Measurements from ENCODE around the gene ADORA1. TPM values are rescaled to one million over a fixed set of nuclear protein-coding genes. Genes with fewer than 3 reads are reported as not detected.

ADORA1 gene
- total RNA-seq, 1 donor from 2014 or later = 4.1 TPM

DNA sequence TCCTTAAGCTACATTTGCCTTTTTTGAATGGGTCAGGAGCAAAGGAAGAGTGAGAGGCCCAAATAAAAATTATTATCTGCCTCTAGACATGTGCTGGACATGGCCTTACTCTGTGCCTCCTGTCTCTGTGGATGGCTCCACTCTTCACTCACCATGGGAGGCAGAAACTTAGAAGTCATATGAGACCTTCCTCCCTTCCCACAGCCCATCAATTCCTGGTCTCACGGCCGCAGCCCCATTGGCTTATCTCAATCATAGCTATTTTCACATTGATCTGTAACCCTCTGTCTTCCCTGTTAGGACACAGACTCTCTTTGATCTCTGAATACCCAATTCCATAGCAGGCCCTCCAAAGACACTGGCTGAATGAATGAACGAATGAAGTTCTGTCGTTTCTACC lies 14.2 kb upstream of the ADORA1 start:
- H3K36me3 ChIP-seq = no peaks in the 10 kb centered on the region
- H3K27me3 ChIP-seq = peaks cover 20% of the 10 kb centered on the region
- TF ChIP-seq, protein P1, sequence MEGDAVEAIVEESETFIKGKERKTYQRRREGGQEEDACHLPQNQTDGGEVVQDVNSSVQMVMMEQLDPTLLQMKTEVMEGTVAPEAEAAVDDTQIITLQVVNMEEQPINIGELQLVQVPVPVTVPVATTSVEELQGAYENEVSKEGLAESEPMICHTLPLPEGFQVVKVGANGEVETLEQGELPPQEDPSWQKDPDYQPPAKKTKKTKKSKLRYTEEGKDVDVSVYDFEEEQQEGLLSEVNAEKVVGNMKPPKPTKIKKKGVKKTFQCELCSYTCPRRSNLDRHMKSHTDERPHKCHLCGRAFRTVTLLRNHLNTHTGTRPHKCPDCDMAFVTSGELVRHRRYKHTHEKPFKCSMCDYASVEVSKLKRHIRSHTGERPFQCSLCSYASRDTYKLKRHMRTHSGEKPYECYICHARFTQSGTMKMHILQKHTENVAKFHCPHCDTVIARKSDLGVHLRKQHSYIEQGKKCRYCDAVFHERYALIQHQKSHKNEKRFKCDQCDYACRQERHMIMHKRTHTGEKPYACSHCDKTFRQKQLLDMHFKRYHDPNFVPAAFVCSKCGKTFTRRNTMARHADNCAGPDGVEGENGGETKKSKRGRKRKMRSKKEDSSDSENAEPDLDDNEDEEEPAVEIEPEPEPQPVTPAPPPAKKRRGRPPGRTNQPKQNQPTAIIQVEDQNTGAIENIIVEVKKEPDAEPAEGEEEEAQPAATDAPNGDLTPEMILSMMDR (IDR thresholded peaks at IDR 0.05) = no peak
- no peak overlapping the region for H3K4me3 ChIP-seq
- no peak for DNase-seq
- H3K4me1 ChIP-seq = no peaks in the 10 kb centered on the region
- ATAC-seq = no peak
- H3K9me3 ChIP-seq = no peaks in the 10 kb centered on the region
- intact Hi-C loops (cut with DNase I) = no loop called here
- H3K27ac ChIP-seq = no peak overlapping the region

DNA sequence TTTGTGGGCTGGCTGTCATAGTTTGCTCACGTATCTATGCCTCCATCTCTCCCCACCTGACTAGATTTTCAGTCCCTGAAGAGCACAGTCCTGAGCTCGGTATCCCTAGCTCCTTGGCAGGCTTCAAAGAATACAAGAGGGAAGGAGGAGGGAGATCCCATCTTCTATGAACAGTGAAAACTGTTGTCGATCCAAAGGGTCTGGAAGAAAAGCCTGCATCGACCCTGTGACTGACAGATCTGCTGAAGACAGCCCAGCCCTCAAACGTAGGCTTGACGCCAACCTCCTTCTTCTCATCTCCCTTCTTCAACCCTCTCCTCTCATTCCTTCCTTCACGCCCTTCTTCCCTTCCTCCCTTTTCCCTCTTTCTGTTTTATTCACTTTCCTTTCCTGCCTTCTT lies 13.3 kb upstream of the ADORA1 start:
- no peak for DNase-seq
- Histone ChIP-seq H3K27ac (no peak overlapping the region), H3K36me3 (no peaks in the 10 kb centered on the region), H3K4me1 (no peaks in the 10 kb centered on the region), H3K9me3 (no peaks in the 10 kb centered on the region), H3K27me3 (peaks cover 29% of the 10 kb centered on the region), H3K4me3 (no peak overlapping the region)
- TF ChIP-seq, protein P1 (IDR thresholded peaks at IDR 0.05) = no peak
- no peak for ATAC-seq
- intact Hi-C loops (cut with DNase I) = no loop called here

DNA sequence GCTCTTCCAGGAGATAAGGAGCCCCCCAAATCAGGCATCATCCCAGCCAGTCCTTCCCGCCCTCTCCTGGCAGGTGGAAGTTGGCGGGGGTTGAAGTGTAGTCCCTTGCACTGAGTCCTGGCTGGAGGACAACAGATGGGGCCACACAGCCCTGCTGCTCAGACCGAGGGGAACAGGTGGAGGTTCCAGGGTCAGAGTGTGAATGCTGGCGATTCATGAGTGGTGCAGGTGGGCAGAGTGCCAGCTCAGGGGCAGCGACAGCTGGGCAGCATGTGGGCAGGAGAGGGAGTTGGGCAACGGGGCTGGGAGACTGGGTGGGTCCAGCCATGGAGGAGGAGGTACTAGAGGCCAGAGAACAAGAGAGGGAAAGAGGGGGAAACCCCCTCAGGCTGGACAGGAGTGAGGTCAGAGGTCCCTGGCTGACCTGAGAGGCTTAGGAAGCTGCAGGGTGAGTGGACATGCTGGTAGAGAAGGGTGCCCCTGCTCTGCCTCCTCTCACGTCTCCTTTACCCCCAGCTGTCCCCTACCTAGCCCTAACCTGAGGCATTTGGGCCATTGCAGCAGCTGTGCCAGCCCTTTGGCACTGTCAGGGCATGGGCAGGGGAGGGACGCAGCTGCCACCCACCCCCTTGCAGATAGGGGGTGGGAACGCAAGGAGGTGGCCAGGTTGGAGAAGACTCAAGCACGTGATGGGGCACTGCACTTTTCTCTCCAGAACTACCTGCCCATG lies 11.3 kb upstream of the ADORA1 start:
- TF ChIP-seq, protein P1 (IDR thresholded peaks at IDR 0.05) = no peak
- peaks cover 48% of the 10 kb centered on the region for H3K27me3 ChIP-seq
- ATAC-seq (no peak), DNase-seq (no peak)
- no peaks in the 10 kb centered on the region for H3K36me3 ChIP-seq
- H3K27ac ChIP-seq = no peak overlapping the region
- H3K9me3 ChIP-seq = no peaks in the 10 kb centered on the region
- H3K4me3 ChIP-seq = no peak overlapping the region
- no peaks in the 10 kb centered on the region for H3K4me1 ChIP-seq
- intact Hi-C loops (cut with DNase I) = no loop called here

DNA sequence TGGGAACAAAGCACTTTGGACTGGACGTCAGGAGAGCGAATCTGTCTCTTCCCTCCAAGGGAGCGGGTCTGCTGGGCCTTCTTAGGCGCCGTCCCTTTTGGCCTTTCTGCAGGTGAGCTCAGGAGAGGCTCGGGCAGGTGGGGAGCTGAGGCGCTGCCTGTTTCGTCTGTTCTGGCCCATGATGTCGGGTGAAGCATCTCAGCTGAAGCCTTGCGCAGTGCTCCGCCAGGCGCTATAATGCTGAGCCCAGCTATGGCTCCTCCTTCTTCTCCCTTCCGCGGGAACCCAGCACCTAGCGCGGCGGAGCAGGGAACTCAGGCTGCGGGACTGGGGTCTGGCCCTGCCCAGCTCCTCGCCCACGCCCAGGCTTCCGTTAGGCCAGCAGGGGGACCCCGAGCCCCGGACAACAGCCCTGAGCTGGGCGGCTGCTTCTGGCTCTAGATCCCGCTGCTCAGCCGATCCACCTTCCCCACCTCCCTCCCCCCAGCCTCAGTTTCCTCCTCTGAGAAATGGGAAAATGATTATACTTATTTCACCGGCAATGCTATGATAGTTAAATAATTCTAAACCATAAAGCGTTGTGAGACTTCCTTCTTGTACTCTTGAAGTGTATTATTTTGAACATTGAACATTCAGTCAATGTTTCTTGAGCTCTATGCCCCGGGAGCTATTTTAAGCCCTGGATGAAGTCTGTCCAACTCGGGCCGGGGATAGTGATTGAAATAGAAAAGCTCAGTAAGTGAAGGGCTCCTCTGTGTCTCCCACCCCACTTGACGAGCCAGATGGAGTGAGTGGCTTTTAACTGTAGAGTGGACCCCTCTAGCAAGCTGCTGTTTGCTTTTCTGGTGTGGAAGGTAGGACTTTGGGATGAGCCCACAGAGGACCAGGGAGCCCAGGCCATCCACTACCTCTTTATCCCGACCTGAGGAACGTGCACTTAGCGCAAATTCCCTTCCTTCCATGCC lies 9.6 kb upstream of the ADORA1 start:
- DNase-seq (peak; percentile 90), ATAC-seq (peak; percentile 93)
- H3K36me3 ChIP-seq = no peaks in the 10 kb centered on the region
- no peak overlapping the region for H3K27ac ChIP-seq
- no peak overlapping the region for H3K4me3 ChIP-seq
- TF ChIP-seq, protein P1 (IDR thresholded peaks at IDR 0.05) = peak; percentile 81
- peaks cover 54% of the 10 kb centered on the region for H3K27me3 ChIP-seq
- intact Hi-C loops (cut with DNase I) = no loop called here
- no peaks in the 10 kb centered on the region for H3K4me1 ChIP-seq
- no peaks in the 10 kb centered on the region for H3K9me3 ChIP-seq

DNA sequence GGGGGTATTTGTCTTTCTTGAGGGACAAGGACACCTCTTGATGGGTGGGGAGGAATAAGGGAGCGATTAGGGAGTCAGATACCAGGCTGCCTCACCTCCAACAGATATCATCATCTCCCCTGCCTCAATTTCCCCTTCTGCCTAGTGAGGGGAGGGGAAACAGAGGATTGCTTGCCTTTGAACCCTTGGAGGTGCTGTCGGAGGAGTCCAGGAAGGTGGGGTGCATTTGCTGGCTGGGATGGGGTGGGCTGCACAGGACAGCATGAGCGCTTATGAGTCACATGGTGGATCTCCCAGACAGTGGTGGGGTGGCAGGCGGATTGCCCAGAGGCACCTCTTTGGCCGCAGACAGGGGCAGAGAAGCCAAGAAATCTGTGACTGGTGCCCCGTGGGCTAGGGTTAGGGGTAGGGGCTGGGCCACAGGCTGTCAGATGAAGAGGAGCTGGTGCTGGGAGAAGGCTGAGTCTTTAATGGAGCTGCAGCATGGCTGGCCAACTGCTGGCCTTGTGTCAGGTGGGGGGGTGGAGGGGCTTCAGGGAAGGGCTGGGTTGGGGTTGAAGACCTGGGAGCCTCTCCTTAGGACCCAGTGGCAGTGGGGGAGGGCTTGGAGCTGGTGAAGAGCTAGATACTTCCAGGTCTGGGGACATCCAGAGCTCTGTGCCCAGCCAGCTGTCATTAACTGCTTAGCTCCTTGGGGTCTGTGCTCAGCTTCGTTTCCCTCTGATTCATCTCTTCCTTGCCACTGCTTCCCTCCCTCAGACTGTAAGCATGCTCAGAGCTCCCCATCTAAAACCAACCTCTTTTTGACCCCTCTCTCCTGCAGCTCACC lies 7.0 kb upstream of the ADORA1 start:
- intact Hi-C loops (cut with DNase I) = loop anchor here (5.0 kb wide), 1 partner anchor 97 kb away; no protein-coding TSS in a partner anchor
- H3K27me3 ChIP-seq = peaks cover 72% of the 10 kb centered on the region
- TF ChIP-seq, protein P1 (IDR thresholded peaks at IDR 0.05) = no peak
- no peak overlapping the region for H3K4me3 ChIP-seq
- DNase-seq = no peak
- H3K4me1 ChIP-seq = no peaks in the 10 kb centered on the region
- no peaks in the 10 kb centered on the region for H3K36me3 ChIP-seq
- ATAC-seq = no peak
- H3K9me3 ChIP-seq = no peaks in the 10 kb centered on the region
- no peak overlapping the region for H3K27ac ChIP-seq

All from upper lobe of right lung (tissue), 1 donor.